Inferior parietal cortex (tissue), 1 donor: ENCODE measurements around the gene HS3ST5.
"Not testable (repeated sequence)": the region's sequence is repeated elsewhere in the genome, so short reads cannot be mapped to it uniquely, and the experiment has no call there.

Source experiments
- DNase-seq: peaks from one replicate; pipeline ENCODE4 v3.0.0-alpha.2; 2016; ENCODE audit errors: extremely low spot score

The HS3ST5 gene

GRCh38 chr6:114334237-114334636 lies 8.6 kb downstream of the HS3ST5 start:
- DNase-seq = no peak

DNA sequence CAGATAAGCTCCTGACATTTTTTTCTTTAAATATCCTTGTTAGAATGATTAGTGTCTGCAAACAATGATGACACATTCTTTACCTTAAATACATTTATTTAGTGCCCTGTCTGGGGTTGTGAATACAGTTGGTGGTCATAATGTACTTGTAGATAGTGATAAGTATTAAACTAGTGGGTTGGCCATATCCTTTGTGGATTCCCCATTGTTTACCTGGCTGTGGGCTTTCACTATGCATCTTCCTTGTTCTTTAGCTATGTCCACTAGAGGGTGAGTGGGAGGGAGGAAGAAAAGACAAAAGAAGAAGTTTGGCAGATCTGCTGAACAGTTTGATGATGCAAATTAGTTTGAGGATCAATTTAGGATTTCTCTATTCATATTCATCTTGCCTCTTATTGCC lies 15.7 kb downstream of the HS3ST5 start:
- DNase-seq = no peak

- DNase-seq = no peak
Observed at GRCh38 chr6:114323784-114324183, 19.0 kb downstream of the HS3ST5 start.

DNA sequence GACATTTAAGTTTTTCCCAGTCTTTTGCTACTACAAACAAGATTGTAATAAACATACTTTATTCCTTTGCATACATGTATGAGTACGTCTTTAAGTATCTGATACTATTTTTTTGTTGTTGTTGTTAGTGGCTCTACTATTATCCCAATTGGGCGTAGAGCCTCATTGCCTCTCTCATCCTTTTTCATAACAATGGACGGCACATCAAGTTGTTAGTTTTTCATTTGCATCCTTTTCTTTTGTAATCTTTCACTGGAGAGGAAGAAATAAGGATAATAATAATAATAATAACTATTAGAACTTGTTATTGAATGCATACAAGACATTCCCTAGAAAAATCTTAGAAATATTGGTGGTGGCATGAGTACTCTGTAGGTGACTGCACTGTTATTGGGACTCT lies 23.1 kb downstream of the HS3ST5 start:
- no peak for DNase-seq

GRCh38 chr6:114315831-114316595 lies 26.8 kb downstream of the HS3ST5 start:
- DNase-seq = no peak

GRCh38 chr6:114313816-114314215 lies 29.0 kb downstream of the HS3ST5 start:
- not testable (repeated sequence) for DNase-seq

DNA sequence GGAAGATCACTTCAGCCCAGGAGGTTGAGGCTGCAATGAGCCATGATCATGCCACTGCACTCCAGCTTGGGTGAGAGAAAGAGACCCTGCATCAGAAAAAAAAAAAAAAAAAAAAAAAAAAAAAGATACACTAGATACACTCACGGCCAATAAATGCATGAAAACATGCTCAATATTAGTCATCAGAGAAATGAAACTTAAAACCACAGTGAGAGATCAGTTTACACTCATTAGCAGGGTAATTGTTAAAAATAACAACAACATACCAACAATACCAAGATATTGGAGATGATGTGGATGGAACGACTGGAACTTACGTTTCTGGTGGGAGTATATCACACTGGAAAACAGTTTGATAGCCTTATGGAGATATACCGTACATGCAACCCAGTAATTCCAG lies 29.9 kb downstream of the HS3ST5 start:
- DNase-seq = no peak

- no peak for DNase-seq
Observed at GRCh38 chr6:114310053-114310452, 32.8 kb downstream of the HS3ST5 start.

DNA sequence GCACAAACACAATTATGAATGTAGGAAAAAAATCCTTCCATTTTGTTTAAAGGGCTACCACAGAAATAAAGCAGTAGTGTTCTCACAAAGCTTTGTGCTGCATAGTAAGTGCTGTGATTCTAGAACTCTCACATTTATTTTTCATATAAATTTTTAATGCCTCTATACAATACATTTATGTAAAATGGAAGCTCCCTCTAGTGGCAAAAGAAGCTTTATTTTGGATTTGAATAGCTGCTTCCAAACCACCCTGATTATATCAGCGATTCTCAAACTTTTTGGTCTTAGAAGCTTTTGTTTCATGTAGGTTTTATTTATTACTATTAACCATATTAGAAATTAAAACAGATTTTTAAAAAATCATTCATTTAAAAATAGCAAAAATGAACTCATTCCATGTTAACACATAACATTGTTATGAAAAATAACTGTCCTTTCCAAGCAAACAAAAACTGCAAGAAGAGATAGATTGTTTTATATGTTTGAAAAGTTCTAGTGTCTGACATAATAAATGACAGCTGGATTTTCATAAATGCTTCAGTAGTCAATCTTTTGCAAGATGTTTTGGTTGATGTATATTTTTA lies 38.4 kb downstream of the HS3ST5 start:
- DNase-seq = peak; percentile 77

DNA sequence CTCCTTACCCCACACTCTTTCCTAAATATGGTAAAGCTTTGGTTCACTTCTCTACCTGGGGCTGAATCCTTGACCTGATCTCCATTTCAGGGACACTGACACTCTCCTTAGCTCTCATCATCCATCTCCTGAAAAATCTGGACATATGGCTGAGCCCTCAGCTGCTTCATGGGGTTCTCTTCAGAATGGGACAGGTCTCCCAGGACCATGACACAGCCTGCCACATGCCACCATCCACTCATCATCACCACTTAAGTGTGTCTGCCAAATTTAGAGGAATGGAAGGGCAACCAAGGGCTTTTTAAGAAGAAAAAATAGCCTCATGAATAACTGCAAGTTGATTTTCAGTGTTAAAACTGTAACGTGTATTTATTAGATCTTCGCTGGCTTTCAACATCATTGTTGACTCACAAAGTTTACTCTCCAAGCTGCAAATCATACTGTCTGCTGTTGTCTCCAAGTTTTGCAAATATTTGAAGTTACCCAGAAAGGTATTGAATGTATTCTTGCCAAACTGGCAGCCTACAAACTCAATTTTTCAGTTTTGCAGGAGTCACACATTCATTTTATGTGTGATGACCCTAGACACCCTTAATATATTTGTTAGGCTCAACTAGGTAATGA lies 41.1 kb downstream of the HS3ST5 start:
- DNase-seq = no peak

- no peak for DNase-seq
Observed at GRCh38 chr6:114297135-114297534, 45.7 kb downstream of the HS3ST5 start.

DNA sequence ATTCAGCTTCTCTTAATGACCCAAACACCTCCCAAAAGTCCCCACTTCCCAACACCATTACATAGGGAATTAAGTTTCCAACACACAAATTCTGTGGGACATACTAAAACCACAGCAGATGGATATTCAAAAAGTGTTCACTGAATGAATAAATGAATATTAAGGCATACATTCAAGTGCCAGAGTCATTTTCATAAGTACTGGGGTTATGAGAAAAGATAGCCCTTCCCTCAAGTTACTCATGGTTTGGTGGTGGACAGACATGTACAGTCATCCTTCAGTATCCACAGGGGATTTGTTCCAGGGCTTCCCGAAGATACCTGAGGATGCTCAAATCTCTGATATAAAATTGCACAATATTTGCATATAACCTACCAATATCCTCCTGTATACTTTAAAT lies 50.4 kb downstream of the HS3ST5 start:
- DNase-seq = no peak

GRCh38 chr6:114291428-114291827 lies 51.4 kb downstream of the HS3ST5 start:
- no peak for DNase-seq

DNA sequence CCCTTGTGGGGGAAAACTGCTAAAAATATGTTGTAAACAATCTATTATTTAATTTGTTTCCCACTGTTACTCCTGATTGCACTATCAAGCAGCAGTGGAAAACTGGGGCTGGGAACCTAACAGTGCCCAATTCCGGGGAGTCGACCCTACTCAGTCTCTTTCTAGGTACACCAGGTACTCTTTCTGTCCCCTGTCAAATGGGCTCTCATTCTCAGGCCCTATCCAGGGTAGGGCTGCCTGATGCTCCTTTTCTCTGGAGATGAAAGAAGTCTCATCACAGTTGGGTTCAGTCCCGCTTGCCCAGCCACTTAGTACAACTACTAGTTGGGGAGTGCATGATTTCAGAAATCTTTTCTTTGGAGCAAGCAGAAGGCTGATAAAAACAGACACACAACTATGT lies 52.0 kb downstream of the HS3ST5 start:
- no peak for DNase-seq

GRCh38 chr6:114288701-114289495 lies 53.9 kb downstream of the HS3ST5 start:
- peak; percentile 43 for DNase-seq

- no peak for DNase-seq
Observed at GRCh38 chr6:114287461-114287860, 55.4 kb downstream of the HS3ST5 start.

DNA sequence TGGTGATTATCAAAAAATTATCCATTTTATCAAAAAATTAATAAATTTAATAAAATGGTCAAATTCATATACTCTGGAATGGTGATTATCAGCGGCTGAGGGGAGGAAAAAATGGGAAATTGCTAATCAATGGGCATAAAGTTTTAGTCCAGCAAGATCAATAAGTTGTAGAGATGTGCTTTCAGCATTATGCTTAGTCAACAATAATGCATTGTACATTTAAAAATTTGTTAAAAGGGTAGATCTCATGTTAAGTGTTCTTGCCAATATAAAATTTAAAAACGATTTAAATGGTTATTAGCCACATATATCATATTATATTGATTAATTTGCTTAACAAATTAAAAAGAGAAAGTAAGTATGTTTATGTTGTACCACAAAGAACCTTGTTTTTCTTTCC lies 56.6 kb downstream of the HS3ST5 start:
- no peak for DNase-seq

DNA sequence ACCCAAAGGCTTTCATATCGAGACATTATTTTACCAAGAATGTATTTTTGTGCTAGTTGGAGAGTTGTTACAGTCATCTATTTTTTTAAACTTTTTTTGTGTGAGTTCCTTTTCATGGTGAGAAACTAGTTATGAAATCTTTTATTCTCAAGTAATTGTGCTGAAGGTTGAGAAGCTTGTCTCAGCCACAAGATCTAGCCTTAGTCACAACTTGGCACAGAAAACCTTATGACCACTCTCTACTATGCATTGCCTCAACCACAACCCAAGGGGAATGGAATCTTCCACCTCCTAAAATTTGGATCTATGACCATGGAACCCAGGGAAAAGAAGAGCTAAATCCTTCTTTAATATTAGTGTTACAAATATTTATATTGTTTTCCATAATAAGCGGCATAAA lies 58.5 kb downstream of the HS3ST5 start:
- peak; percentile 32 for DNase-seq

GRCh38 chr6:114282292-114282691 lies 60.5 kb downstream of the HS3ST5 start:
- DNase-seq = peak; percentile 50

- DNase-seq = peak; percentile 61
Observed at GRCh38 chr6:114281496-114281895, 61.3 kb downstream of the HS3ST5 start.

DNA sequence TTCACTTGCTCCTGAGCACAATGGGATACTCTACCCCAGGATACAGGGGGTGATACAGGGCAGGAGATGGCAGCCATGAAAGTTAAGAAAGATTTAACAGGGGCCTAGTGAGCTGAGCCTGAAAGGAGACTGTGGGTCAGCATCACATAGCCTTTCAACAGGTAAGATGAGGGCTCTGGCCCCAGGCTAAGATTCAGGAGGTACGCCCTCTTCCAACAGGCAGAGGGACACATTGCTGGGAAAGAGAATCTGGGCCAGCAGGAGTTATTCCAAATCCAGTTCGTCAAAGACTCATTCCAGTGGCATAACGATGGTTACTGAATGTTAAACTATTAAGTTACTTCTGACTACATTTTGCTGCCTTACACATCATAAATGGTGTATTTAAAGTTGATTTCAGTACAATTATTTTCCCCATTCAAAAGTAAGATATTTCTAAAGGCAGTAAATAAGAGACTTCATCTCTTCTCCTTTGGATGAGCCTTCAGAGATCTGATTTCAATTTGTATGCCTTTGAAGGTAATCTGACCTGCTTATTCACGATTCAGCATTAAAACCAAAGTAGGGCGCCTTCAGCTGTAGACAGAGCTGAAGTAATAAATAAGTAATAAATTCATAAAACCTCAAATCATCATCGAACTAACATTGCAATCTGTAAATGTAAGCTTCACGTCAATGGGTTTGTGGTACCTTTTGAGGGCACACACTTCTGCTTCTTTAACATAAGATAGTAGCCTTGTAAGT lies 62.4 kb downstream of the HS3ST5 start:
- no peak for DNase-seq

DNA sequence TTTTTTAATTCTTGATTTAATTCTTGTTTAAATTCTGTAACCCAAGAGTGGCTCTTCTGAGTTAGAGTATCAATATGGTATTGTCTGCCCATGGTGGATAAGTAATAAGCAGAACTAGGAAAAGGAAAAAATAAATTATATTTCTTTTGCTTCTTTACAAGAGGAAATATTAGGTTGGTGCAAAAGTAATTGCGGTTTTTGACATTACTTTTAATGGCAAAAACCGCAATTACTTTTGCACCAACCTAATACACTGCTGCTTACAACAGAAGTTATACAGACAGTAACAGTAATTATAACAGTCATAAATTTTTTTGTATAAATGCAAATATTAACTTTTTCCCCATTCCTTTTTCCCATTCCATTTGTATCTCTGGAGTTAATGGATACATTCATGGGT lies 65.6 kb downstream of the HS3ST5 start:
- no peak for DNase-seq
